Left kidney (tissue), 2 donors: ENCODE measurements around the gene ZNF70. TPM values are rescaled to one million over a fixed set of nuclear protein-coding genes. Genes with fewer than 3 reads are reported as not detected.

Experiments
- DNase-seq: peaks from one replicate; pipeline ENCODE4 v3.0.0-alpha.2; 2013
- polyA plus RNA-seq: library from polyadenylated mRNA; unstranded; fragments of 120-200 nt; gene quantifications from one replicate; pipeline ENCODE4 v1.2.1, GENCODE V29; 2013; ENCODE audit not compliant: insufficient read length

The ZNF70 gene
- polyA plus RNA-seq, 1 donor = 8.1 TPM

DNA sequence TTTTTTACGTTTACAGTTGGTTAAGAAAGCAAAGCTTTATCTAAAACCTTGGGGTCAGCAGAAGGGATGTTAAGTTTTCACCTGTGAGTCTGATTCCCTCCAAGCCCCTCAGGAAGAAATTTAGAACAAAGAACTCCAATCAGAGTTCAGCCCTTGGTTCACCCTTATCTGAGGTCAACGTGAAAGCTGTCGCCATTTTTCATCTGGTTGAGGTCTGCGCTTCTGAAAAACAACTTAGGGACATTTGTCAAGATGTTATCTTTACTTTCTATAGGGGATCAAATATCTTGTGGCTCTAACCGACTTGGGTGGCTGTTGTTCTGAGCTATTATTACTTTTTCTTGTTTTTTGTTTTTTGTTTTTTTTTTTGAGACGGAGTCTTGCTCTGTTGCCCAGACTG, 30.1 kb downstream of the ZNF70 start:
- DNase-seq = no peak

- DNase-seq = no peak
Observed at GRCh38 chr22:23718371-23719165, 32.3 kb downstream of the ZNF70 start.

DNA sequence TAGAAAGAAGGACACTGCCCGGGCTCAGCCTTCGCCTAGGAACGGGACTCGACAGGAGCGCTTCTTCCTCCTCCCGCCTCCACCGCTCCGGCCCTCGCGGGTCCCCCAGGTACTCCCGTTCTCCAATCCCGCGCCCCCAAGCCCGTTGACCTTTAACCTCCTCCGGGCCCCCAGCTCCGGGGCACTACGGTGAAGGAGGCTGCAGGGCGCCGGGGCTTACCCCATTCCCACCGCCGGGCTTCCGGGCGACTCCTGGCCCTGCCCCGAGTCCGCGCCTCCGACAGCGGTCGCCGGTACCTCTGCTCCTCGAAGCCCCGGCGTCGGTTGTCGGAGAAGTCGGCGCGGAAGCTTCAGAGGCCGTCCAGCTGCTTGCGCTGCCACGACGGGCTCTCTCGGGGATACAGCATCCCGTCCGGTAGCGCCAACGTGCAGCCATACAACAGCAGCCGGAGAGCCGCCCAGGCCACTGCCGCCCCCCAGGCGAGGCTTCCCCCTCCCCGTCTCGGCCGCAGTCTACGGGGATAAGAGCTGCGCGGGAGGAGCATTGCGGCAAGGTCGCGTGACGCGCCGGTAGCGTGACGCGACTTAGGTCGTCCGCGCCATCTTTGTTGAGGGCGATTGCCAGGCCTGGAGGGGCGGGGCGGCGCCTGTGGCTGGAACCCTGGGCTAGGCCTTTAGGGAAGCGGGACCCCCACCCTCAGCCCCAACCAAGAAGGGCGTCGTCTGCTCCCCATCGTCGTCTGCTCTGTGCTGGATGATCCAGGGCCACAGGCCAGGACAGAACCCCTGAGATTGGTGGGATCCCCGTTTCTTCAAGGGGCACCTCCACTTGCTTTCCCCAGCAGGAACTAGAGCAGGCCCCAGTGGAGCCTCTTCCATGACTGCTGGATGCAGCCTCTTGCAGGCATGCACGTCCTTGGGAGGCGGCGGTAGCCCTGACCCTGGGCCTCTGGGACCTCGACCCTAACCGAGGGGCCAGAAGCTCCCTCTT, 33.8 kb downstream of the ZNF70 start:
- DNase-seq = peak; percentile 85

- DNase-seq = no peak
Observed at GRCh38 chr22:23715806-23716375, 35.0 kb downstream of the ZNF70 start.

GRCh38 chr22:23714596-23715578, 36.0 kb downstream of the ZNF70 start:
- no peak for DNase-seq

- no peak for DNase-seq
Observed at GRCh38 chr22:23713696-23714595, 37.0 kb downstream of the ZNF70 start.

GRCh38 chr22:23712256-23712655, 38.7 kb downstream of the ZNF70 start:
- DNase-seq = no peak

GRCh38 chr22:23709107-23709506, 41.8 kb downstream of the ZNF70 start:
- DNase-seq = no peak

- DNase-seq = no peak
Observed at GRCh38 chr22:23708270-23708669, 42.6 kb downstream of the ZNF70 start.

- DNase-seq = no peak
Observed at GRCh38 chr22:23705358-23705757, 45.6 kb downstream of the ZNF70 start.

DNA sequence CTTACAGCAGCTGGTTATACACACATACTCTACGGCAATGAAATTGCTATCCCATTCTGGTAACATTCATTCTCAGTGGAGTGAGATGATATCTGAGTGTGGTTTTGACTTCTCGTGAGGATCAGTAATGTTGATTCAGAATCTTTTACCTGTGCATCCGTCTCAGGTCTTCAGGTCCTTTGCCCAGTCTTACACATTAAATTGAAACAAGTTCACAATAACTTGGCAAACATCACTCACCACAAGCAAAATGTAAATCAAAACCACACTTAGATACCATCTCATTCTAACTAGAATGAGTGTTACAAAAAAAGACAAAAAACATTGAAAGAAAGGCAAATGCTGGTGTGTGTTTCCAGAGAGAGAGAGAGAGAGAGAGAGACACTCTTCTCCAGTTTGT, 46.1 kb downstream of the ZNF70 start:
- DNase-seq = no peak

DNA sequence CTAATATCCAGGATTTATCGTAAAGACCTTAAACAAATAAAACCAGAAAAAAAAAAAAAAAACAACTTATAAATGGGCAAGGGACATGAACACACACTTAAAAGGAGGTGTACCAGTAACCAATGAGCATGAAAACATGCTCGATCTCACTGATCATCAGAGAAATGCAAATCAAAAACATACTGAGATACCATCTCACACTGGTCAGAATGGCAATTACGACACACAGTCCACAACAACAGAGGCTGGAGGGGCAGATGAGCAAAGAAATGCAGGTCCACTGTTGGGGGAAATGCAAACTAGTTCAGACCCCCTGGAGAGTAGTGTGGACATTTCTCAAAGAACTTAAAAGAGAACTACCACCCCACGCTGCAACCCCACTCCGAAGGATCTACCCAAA, 46.9 kb downstream of the ZNF70 start:
- no peak for DNase-seq

GRCh38 chr22:23700706-23701105, 50.2 kb downstream of the ZNF70 start:
- no peak for DNase-seq

- DNase-seq = no peak
Observed at GRCh38 chr22:23698673-23699235, 52.2 kb downstream of the ZNF70 start.

GRCh38 chr22:23698094-23698493, 52.8 kb downstream of the ZNF70 start:
- DNase-seq = no peak

GRCh38 chr22:23697031-23697970, 53.6 kb downstream of the ZNF70 start:
- DNase-seq = no peak

- no peak for DNase-seq
Observed at GRCh38 chr22:23696326-23696851, 54.5 kb downstream of the ZNF70 start.

DNA sequence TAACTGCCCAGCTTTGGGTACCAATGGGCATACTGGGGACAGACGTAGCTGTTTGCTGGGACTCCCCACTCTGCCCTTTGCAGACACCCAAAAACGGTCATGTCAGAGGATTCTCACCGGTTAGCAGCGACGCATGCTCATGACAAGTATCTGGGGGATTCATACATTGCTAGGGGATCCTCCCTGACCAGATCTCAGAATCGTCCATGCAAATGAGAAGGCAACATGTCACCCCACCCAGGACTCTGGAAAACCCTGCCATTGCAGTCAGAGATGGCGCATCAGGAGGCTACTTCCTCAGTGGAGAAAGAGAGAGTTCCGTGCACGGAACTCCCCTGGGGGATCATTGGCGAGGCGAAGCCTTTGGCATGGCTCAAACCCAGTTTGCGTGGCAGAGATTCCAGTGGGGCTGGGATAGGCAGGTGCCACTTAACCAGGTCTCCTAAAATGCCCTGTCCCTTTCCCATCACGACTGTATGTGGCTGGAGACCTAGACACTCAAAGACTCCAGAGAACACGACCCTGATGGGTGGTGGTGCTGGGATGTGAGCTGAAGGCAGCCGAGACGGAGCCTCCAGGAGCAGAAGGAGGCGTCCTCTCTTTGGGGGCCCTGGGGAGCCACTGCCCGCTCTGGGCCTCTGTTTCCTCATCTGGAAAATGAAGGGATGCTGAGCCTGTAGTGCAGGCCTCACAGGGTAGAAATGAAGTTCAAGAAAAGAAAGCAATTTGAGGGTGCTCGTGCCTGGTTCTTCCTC, 55.2 kb downstream of the ZNF70 start:
- DNase-seq = no peak
